Liver (tissue), 3 donors: ENCODE data around the gene MYOG.

Experiments used
- TAF1 ChIP-seq: conservative IDR thresholded peaks from 2 replicates; pipeline ENCODE4 v1.6.1; 2016; ENCODE audit warnings: antibody characterized with exemption, mild to moderate bottlenecking
- TF ChIP-seq, protein P1 (sequence below): fragments of 150-350 bp; IDR thresholded peaks from 2 replicates; pipeline ENCODE4 v1.5.1; 2017; ENCODE audit warnings: improper control_type of control experiment, low read depth, low read length; ENCODE audit not compliant: missing input control
- donor health status: healthy.
- donor health status: healthy.

DNA sequence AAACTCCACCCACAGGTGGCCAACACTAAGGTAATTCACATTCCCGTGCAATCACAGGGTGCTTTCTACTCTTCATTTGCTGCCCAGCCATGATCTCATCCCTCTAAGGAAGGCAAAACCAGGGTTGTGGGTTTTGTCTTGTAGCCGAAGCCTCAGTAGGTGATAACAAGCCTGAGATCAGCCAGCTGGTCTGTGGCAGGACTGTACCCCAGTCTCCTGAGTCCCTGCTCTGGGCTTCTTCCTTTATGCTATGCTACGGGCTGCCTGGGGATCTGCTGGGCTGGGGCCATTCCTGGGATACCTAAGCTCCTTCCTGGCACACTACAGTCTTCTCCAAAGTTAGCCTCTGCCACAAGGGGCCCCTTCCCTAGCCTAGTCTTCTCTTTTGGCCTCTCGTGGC lies 49.7 kb downstream of the MYOG start:
- TF ChIP-seq, protein P1, sequence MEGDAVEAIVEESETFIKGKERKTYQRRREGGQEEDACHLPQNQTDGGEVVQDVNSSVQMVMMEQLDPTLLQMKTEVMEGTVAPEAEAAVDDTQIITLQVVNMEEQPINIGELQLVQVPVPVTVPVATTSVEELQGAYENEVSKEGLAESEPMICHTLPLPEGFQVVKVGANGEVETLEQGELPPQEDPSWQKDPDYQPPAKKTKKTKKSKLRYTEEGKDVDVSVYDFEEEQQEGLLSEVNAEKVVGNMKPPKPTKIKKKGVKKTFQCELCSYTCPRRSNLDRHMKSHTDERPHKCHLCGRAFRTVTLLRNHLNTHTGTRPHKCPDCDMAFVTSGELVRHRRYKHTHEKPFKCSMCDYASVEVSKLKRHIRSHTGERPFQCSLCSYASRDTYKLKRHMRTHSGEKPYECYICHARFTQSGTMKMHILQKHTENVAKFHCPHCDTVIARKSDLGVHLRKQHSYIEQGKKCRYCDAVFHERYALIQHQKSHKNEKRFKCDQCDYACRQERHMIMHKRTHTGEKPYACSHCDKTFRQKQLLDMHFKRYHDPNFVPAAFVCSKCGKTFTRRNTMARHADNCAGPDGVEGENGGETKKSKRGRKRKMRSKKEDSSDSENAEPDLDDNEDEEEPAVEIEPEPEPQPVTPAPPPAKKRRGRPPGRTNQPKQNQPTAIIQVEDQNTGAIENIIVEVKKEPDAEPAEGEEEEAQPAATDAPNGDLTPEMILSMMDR: no peak
- no peak for TF ChIP-seq TAF1
